Non-pigmented ciliary epithelial cell (primary cell): Measurements from ENCODE around the gene GPR83.
"Not testable (repeated sequence)": the region's sequence is repeated elsewhere in the genome, so short reads cannot be mapped to it uniquely, and the experiment has no call there.

Source experiments
- DNase-seq: peaks from one replicate; pipeline ENCODE4 v3.0.0-alpha.2; 2010; ENCODE audit warnings: low read depth

The GPR83 gene

GRCh38 chr11:94370576-94370975, 30.6 kb downstream of the GPR83 start:
- not testable (repeated sequence) for DNase-seq

- not testable (repeated sequence) for DNase-seq
These were observed 50.2 kb downstream of the GPR83 start for GRCh38 chr11:94350850-94351563.

- DNase-seq, result not testable (repeated sequence)
These were observed 54.9 kb downstream of the GPR83 start for GRCh38 chr11:94346311-94346710.

GRCh38 chr11:94343495-94343894, 57.7 kb downstream of the GPR83 start:
- DNase-seq, result no peak

GRCh38 chr11:94342250-94342649, 59.0 kb downstream of the GPR83 start:
- no peak for DNase-seq

- DNase-seq, result no peak
These were observed 62.6 kb downstream of the GPR83 start for GRCh38 chr11:94338651-94339050.

- no peak for DNase-seq
These were observed 65.2 kb downstream of the GPR83 start for GRCh38 chr11:94336033-94336432.

- DNase-seq, result no peak
These were observed 68.4 kb downstream of the GPR83 start for GRCh38 chr11:94332814-94333213.

GRCh38 chr11:94330789-94331188, 70.4 kb downstream of the GPR83 start:
- DNase-seq, result no peak

GRCh38 chr11:94329501-94329900, 71.7 kb downstream of the GPR83 start:
- no peak for DNase-seq

- no peak for DNase-seq
These were observed 72.6 kb downstream of the GPR83 start for GRCh38 chr11:94328587-94329080.
